Lower lobe of right lung (tissue), 2 donors: ENCODE measurements around the gene ESR1. TPM values are rescaled to one million over a fixed set of nuclear protein-coding genes. Genes with fewer than 3 reads are reported as not detected.
A peak's percentile ranks its signal among the peaks of the same experiment; 100 is the strongest.

Experiments
- ATAC-seq, 2 donors: fragments of 200-7000 bp; cut with Tn5 transposase; one replicate each; pipeline ENCODE4 v1.9.1; 2020 to 2022; ENCODE audit warnings: mild to moderate bottlenecking in 2 of 2, moderate library complexity in 2 of 2
- DNase-seq: peaks from one replicate; pipeline ENCODE4 v3.0.0-alpha.2; 2020
- H3K27ac ChIP-seq: fragments of 200-600 bp; one replicate; pipeline ENCODE4 v1.8.0; 2022
- H3K27me3 ChIP-seq: fragments of 200-600 bp; one replicate; pipeline ENCODE4 v1.8.0; 2022; ENCODE audit warnings: low read depth
- H3K36me3 ChIP-seq: fragments of 200-600 bp; one replicate; pipeline ENCODE4 v1.8.0; 2022; ENCODE audit warnings: mild to moderate bottlenecking
- H3K4me1 ChIP-seq: fragments of 200-600 bp; one replicate; pipeline ENCODE4 v1.8.0; 2022
- H3K4me3 ChIP-seq: fragments of 200-600 bp; one replicate; pipeline ENCODE4 v1.8.0; 2022; ENCODE audit warnings: mild to moderate bottlenecking
- H3K9me3 ChIP-seq: fragments of 200-600 bp; one replicate; pipeline ENCODE4 v1.8.0; 2022
- CTCF ChIP-seq: fragments of 200-600 bp; IDR thresholded peaks from one replicate; pipeline ENCODE4 v1.8.0; 2022; ENCODE audit warnings: antibody characterized with exemption, mild to moderate bottlenecking
- intact Hi-C: fragments of 100-400 bp; cut with DNase I; formaldehyde crosslinking; loops from one replicate; pipeline ENCODE4 v1.11.0; 2022
- total RNA-seq: library from RNA; stranded (reverse); fragmentation: NEBNext Ultra II Directional; extraction: Animal tissue kit (Norgen Biotek cat#: 25700); gene quantifications from one replicate; pipeline ENCODE4 v1.2.1, GENCODE V29; 2021
- donor health status: DM: no; HTN: yes; CAD: no; lungs with severe emphysema.

The ESR1 gene
- total RNA-seq, 1 donor from 2014 or later: 3.7 TPM

GRCh38 chr6:151805286-151805840 is 2.1 kb upstream of the ESR1 start:
- Histone ChIP-seq H3K27ac (no peak overlapping the region), H3K27me3 (peaks cover 35% of the 10 kb centered on the region), H3K9me3 (no peaks in the 10 kb centered on the region), H3K4me3 (no peak overlapping the region), H3K4me1 (peaks cover 23% of the 10 kb centered on the region), H3K36me3 (no peaks in the 10 kb centered on the region)
- no peak for TF ChIP-seq CTCF
- ATAC-seq (peak; percentile 19 to 26), DNase-seq (no peak)
- intact Hi-C loops: no loop called here

- Histone ChIP-seq H3K27me3 (peaks cover 38% of the 10 kb centered on the region), H3K36me3 (no peaks in the 10 kb centered on the region), H3K4me3 (peak overlapping the region; percentile 53), H3K27ac (no peak overlapping the region), H3K9me3 (no peaks in the 10 kb centered on the region), H3K4me1 (peaks cover 23% of the 10 kb centered on the region)
- DNase-seq: no peak
- intact Hi-C loops: no loop called here
- no peak for ATAC-seq
- no peak for TF ChIP-seq CTCF
Observed at GRCh38 chr6:151806757-151807512, 547 bp upstream of the ESR1 start.

- DNase-seq (no peak), ATAC-seq (peak; percentile 43 to 62)
- Histone ChIP-seq H3K36me3 (no peaks in the 10 kb centered on the region), H3K27ac (no peak overlapping the region), H3K27me3 (peaks cover 35% of the 10 kb centered on the region), H3K4me3 (peak overlapping the region; percentile 53), H3K9me3 (no peaks in the 10 kb centered on the region), H3K4me1 (peaks cover 23% of the 10 kb centered on the region)
- intact Hi-C loops: no loop called here
- TF ChIP-seq CTCF: no peak
Observed at GRCh38 chr6:151808371-151809241, 1.1 kb downstream of the ESR1 start.

- ATAC-seq (no peak), DNase-seq (no peak)
- no peak for TF ChIP-seq CTCF
- intact Hi-C loops: no loop called here
- H3K36me3 ChIP-seq: no peaks in the 10 kb centered on the region
- peaks cover 35% of the 10 kb centered on the region for H3K27me3 ChIP-seq
- no peak overlapping the region for H3K27ac ChIP-seq
- no peaks in the 10 kb centered on the region for H3K9me3 ChIP-seq
- H3K4me1 ChIP-seq: peaks cover 23% of the 10 kb centered on the region
- no peak overlapping the region for H3K4me3 ChIP-seq
Observed at GRCh38 chr6:151811081-151811480, 3.6 kb downstream of the ESR1 start.

- DNase-seq (no peak), ATAC-seq (no peak)
- peaks cover 13% of the 10 kb centered on the region for H3K27me3 ChIP-seq
- TF ChIP-seq CTCF: no peak
- no peaks in the 10 kb centered on the region for H3K4me1 ChIP-seq
- H3K9me3 ChIP-seq: no peaks in the 10 kb centered on the region
- intact Hi-C loops: no loop called here
- no peak overlapping the region for H3K4me3 ChIP-seq
- no peak overlapping the region for H3K27ac ChIP-seq
- no peaks in the 10 kb centered on the region for H3K36me3 ChIP-seq
Observed at GRCh38 chr6:151813858-151814257, 6.4 kb downstream of the ESR1 start.
